Fibroblast of villous mesenchyme (primary cell): ENCODE results near the gene PRKG1. TPM values are rescaled to one million over a fixed set of nuclear protein-coding genes. Genes with fewer than 3 reads are reported as not detected.

Experiments used
- DNase-seq: peaks from one replicate; pipeline ENCODE4 v3.0.0-alpha.2; 2010; ENCODE audit warnings: low read depth
- H3K4me3 ChIP-seq: 2 replicates; pipeline ENCODE4 v1.5.1; 2011; ENCODE audit warnings: low read depth, mild to moderate bottlenecking, low read length
- total RNA-seq: library from RNA; depleted of rRNA; stranded (reverse); fragments of >200 nt; gene quantifications from 2 replicates; pipeline ENCODE4 v1.2.3, GENCODE V29; 2012
- TF ChIP-seq, protein P1 (sequence below): IDR thresholded peaks from 2 replicates; pipeline ENCODE4 v1.5.1; 2012; ENCODE audit warnings: low read depth, mild to moderate bottlenecking, low read length; ENCODE audit not compliant: insufficient read depth

The PRKG1 gene
- total RNA-seq, 1 donor: 19.0 TPM

DNA sequence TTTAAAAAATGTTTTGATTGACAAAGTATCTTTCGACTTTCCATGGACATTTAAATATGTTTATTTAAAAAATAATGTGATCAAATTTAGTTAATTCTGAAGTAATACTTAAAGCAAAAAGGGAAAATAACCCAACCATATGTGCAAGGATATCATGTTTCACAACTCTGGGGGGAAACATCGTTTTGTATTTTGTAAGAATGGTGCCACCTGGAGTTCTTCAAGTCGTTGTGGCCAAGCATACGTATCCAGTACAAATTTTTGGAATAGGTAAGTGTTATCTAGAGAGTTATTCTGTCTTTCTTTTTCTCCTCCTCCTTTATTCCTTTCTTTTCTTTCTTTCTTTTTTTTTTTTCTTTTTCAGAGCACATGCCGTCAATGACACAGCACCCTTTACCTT is 801.3 kb downstream of the PRKG1 start:
- TF ChIP-seq, protein P1, sequence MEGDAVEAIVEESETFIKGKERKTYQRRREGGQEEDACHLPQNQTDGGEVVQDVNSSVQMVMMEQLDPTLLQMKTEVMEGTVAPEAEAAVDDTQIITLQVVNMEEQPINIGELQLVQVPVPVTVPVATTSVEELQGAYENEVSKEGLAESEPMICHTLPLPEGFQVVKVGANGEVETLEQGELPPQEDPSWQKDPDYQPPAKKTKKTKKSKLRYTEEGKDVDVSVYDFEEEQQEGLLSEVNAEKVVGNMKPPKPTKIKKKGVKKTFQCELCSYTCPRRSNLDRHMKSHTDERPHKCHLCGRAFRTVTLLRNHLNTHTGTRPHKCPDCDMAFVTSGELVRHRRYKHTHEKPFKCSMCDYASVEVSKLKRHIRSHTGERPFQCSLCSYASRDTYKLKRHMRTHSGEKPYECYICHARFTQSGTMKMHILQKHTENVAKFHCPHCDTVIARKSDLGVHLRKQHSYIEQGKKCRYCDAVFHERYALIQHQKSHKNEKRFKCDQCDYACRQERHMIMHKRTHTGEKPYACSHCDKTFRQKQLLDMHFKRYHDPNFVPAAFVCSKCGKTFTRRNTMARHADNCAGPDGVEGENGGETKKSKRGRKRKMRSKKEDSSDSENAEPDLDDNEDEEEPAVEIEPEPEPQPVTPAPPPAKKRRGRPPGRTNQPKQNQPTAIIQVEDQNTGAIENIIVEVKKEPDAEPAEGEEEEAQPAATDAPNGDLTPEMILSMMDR: no peak
- no peak for DNase-seq
- H3K4me3 ChIP-seq: no peak overlapping the region

DNA sequence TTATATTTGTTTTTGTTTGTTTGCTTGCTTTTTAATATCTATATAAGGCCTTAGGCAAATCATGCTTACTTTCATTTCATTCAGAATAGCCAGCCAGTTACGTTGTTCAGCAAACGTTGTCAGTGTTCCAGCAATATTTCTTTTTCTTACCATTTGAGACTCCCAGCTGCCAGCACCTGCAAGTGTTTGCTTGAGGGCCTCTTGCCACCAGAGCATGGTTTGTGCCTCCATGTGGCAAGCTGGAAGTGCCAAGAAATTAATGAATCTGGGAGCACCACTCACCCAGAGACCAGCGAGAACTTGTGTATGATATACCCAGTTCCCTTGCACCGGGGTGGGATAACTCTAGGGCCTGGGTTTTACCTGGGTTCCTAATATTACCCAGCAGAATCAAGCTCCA is 802.2 kb downstream of the PRKG1 start:
- no peak for DNase-seq
- H3K4me3 ChIP-seq: no peak overlapping the region
- TF ChIP-seq, protein P1: no peak

DNA sequence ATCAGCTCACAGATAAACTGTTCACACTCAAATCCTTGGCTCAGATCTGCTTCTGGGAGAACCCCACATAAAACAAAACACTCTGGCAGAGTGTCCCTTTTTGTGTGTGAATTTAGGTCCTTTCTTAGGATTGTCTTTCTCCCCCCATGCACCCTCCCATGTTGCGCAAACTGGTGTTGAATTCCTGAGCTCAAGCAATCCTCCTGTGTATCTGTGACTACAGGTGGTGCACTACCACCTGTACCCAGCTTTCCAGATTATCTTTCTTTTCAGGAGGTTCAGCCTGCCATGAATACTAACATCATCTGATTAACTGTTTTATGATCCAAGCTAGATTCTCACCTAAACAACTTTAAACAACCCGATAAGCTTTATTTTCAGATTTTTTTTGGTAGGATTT is 802.7 kb downstream of the PRKG1 start:
- TF ChIP-seq, protein P1: no peak
- no peak for DNase-seq
- H3K4me3 ChIP-seq: no peak overlapping the region

DNA sequence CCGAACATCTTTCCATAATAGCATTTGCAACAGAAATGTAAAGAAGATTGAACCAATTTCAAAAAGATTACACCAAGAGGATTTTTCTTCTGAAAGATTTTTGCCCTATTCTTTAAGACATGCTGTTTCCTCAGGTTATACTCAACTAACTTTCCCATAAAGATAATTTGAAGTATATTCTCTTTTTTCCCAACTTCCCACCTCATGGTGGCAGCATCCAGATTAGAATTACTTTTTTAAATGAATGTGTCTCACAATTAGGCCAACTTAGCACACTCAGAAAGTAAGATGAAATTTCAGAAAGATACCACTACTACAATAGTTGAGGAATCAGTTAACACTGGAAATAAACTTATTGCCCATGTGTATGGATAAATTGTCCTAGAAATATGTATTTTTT is 803.3 kb downstream of the PRKG1 start:
- TF ChIP-seq, protein P1: no peak
- H3K4me3 ChIP-seq: no peak overlapping the region
- DNase-seq: no peak

DNA sequence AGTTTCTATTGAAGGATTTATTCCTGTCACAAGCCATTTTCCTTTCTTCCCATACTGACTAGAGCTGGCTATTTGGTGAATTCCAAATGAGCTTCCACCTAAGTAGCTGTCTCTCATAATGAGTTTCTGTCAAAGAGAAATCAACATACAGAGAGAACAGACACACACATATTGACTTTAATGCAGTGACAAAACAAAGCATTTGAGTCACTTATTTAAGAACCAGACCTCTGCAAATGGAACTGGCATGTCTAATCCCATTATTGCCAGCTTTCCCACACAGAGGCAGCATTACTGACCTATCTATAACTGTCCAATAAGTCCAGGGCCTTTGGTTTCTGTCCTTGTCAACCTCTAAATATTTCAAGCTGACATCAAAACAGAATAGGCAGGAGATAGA is 804.4 kb downstream of the PRKG1 start:
- TF ChIP-seq, protein P1: no peak
- DNase-seq: no peak

DNA sequence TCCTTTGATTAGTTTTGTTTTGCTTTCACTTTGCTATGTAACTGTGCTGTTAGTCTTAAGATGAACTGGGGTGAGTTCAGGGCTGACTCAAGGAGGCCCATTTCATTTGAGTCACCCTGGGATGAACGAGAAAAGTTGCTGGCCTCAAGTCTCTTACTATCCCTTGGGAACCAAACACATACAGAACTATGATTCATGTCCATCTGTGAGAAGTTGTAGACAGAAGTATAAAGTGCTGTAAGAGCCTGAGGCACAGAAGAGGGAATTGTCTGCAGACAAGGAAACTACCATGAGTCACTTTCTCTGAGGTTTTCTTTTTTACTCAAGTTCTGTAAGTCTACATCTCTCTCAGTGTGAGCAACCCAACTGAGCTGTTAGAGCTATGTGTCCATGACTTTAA is 805.0 kb downstream of the PRKG1 start:
- peak; percentile 94 for DNase-seq
- TF ChIP-seq, protein P1: no peak
- H3K4me3 ChIP-seq: no peak overlapping the region

More for the DNA sequence above, 804.4 kb downstream of the PRKG1 start:
- no peak overlapping the region for H3K4me3 ChIP-seq

DNA sequence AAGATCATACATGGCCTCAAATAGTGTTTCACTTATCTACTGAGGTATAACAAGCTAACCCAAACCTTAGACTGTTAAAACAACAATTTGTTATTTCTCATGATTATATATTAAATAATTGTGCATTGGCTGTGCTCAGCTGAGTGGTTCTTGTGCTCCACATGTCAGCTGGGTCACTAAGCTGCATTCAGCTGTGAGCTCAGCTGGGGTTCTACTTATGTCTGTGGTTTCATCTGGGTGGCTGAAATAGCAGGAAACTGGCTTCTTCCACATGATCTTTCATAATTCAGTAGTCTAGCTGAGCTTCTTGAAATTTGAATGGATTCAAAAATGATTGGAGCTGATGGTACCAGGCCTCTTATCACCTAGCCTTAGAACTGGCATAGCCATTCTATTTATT is 806.9 kb downstream of the PRKG1 start:
- TF ChIP-seq, protein P1: no peak
- H3K4me3 ChIP-seq: no peak overlapping the region
- no peak for DNase-seq
